Stimulated activated CD4-positive, alpha-beta T cell treated with anti-CD3 and anti-CD28 coated beads, TNF-alpha, amount 100 ng/mL, for 1 hour (primary cell): ENCODE results near the gene BTAF1.

Source experiments
- DNase-seq, 3 donors: peaks; one replicate each; pipeline ENCODE4 v3.0.0-alpha.2; 2020; ENCODE audit warnings: low read depth in 3 of 3, low spot score in 1 of 3

Gene BTAF1

GRCh38 chr10:92047215-92047614 is 123.6 kb downstream of the BTAF1 start:
- DNase-seq, result no peak

GRCh38 chr10:92052088-92052487 is 128.5 kb downstream of the BTAF1 start:
- DNase-seq, result no peak

- DNase-seq, result no peak
Measured at GRCh38 chr10:92052741-92053140, 129.2 kb downstream of the BTAF1 start.

- no peak for DNase-seq
Measured at GRCh38 chr10:92054807-92055206, 131.2 kb downstream of the BTAF1 start.

GRCh38 chr10:92062273-92062672 is 138.7 kb downstream of the BTAF1 start:
- DNase-seq, result no peak

GRCh38 chr10:92064506-92064905 is 140.9 kb downstream of the BTAF1 start:
- no peak for DNase-seq

- DNase-seq, result no peak
Measured at GRCh38 chr10:92066386-92066785, 142.8 kb downstream of the BTAF1 start.

GRCh38 chr10:92068900-92069299 is 145.3 kb downstream of the BTAF1 start:
- DNase-seq, result no peak

- DNase-seq, result no peak
Measured at GRCh38 chr10:92074126-92074887, 150.7 kb downstream of the BTAF1 start.

- no peak for DNase-seq
Measured at GRCh38 chr10:92075829-92076228, 152.3 kb downstream of the BTAF1 start.

- no peak for DNase-seq
Measured at GRCh38 chr10:92076722-92077121, 153.2 kb downstream of the BTAF1 start.

- no peak for DNase-seq
Measured at GRCh38 chr10:92079003-92079402, 155.4 kb downstream of the BTAF1 start.
